NCI-H128 (cell line): ENCODE data around the gene ARID1A.

Experiments
- DNase-seq: peaks from one replicate; lab custom pipeline; 2025; ENCODE audit not compliant: unreplicated experiment; lab: John Stamatoyannopoulos, UW

Gene ARID1A

DNA sequence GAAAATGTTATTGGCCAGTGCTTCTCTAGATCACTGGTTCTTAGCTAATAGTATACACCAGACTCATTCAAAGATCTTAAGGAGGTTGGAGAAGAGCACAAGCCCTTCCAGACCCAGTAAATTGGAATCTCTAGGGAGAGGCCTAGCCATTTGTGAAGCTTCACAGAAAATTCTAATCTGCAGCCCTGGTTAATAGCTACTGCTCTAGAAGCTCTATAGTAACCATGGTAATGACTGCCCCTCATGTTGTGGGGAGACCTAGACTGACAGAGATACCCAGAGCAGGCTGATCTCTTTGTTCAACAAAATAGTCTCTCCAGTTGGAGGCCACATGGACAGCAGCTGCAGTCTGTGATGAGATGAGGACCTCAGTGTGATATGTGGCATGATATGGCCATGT, 31.7 kb downstream of the ARID1A start:
- DNase-seq: no peak

DNA sequence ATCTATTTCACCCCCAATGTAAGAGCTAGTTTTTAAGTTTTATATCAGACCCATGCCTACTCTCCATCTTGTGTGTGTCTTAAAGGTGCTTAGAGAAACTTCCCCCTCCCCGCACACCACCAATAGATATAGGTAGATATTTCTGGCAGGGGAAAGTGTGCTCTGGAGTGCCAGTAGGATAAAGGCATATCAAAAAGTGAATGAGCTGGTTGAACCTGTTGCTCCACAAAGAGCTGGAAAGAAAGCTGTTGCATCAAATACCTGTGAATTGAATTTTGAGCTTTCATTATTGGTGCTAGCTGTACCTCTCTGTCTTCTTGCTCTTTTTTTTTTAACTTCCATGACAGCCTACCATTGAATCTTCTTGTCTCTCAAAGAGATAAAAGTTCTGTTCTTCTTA, 32.8 kb downstream of the ARID1A start:
- DNase-seq: no peak

- no peak for DNase-seq
These were observed 33.8 kb downstream of the ARID1A start for GRCh38 chr1:26729633-26730032.

DNA sequence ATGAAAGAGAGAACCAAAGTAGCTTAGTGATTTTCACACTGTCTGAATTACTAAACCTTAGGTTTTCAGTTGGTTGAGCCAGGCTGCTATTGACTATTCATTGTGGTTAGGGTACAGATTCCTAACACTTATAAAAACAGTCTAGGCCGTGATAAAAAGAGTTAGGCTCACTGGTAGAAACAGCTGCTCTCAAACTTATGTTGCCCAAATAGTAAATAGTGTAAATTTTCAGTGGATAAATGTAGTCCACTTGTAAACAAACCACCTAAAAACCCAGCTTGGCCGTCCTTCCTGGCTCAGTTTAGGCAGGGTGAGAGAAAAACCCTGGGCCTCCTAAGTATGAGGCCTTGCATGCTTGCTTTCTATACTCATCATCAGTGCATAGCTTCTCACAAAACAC, 34.9 kb downstream of the ARID1A start:
- DNase-seq: no peak

DNA sequence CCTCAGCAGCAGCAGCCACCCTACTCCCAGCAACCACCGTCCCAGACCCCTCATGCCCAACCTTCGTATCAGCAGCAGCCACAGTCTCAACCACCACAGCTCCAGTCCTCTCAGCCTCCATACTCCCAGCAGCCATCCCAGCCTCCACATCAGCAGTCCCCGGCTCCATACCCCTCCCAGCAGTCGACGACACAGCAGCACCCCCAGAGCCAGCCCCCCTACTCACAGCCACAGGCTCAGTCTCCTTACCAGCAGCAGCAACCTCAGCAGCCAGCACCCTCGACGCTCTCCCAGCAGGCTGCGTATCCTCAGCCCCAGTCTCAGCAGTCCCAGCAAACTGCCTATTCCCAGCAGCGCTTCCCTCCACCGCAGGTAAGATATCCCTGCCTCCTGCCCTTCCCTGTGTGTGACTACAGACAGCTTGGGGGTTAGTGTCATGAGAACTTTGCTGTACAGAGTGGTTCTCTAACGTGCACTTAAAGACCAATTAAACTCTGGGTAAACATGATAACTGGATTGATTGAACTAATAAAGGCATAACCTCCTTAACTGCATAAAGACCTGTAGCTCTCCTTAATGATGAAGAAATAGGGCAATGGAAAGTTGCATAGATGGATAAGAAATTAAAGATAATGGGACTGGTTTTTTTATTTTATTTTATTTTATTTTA, 35.6 kb downstream of the ARID1A start:
- DNase-seq: no peak

GRCh38 chr1:26733392-26733791, 37.6 kb downstream of the ARID1A start:
- DNase-seq: no peak

DNA sequence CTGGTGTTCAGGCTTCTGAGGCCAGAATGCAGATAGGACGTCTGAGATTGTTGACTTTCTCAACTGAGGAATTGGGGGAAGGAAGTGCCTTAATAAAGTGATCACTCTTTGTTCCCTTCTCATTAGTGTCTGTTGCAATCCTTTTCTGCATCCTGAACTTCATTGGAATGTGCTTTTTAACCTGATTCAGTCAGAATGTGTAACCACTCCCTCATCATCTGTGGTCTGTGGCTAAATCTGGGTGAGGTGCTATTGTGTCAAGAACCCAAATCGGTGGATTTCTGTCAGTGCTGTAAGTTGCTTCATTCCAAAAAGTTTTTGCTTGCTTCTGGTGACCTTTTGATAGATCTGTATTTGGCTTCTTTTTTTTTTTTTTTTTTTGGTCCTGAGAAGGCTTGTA, 38.2 kb downstream of the ARID1A start:
- DNase-seq: no peak

- no peak for DNase-seq
These were observed 38.8 kb downstream of the ARID1A start for GRCh38 chr1:26734501-26735058.

- no peak for DNase-seq
These were observed 43.6 kb downstream of the ARID1A start for GRCh38 chr1:26739329-26739914.

GRCh38 chr1:26740023-26740634, 44.3 kb downstream of the ARID1A start:
- no peak for DNase-seq

- DNase-seq: no peak
These were observed 45.1 kb downstream of the ARID1A start for GRCh38 chr1:26740952-26741351.

DNA sequence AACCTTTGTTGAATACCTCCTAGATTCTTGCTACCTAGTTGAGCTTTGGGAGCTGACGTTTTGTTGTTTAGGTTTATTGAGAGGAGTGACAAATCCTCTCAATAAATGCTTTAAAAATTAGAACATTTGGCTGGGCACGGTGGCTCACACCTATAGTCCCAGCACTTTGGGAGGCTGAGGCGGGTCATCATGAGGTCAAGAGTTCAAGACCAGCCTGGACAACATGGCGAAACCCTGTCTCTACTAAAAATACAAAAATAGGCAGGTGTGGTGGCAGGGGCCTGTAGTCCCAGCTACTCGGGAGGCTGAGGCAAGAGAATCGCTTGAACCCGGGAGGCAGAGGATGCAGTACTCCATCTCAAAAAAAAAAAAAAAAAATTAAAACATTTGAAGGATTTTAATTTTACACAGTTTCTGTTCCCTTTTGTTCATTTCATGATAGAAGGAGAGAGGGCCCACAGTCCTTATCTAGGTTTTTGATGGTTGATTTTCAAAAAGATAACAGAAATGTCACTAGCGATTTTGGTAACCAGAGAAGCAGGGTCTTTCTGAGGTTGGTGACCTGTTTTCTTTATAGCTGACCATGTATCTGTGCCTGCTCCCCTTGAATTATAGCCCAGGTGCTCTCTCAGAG, 47.7 kb downstream of the ARID1A start:
- no peak for DNase-seq

DNA sequence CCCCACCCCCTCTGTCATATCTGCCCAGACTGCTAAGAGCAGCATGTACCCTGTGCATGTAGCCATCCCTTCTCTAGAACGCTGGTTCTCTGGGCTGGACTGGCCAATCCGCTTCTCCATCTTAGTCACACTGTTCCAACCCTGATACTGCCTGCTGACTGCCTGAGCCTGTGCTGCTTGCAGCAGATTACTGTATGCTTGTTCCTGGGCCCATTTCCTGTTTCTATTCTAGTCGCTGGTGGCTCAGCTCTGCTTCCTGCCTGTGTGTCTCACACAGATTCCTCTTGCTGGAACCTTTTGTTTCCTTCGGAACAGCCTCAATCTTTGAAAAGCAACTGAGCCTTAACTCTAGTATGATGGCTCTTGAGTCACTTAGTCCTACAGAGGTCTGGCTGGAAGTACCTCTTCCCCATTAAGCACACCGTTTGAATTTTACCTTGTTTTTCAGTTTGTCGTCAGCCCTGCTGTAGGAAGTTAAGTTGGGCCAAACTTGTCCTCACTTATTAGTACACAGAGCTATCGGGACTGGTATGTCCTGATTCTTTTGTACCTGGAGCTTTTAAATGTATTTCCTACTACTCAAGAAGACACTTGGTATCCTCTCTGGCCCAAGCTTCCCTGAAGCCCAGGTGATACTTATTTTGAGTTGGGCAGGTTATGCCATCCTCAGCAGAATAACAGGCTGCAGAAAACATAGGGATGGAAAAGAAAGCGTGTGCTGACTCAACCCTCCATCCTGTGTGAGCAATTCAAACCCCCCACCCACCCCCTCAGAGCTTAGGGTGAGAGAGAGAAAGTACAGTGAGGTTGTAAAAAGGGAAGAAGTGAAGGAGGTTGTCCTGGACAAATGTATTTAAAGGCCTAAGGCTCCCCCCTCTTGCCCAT, 48.5 kb downstream of the ARID1A start:
- no peak for DNase-seq

DNA sequence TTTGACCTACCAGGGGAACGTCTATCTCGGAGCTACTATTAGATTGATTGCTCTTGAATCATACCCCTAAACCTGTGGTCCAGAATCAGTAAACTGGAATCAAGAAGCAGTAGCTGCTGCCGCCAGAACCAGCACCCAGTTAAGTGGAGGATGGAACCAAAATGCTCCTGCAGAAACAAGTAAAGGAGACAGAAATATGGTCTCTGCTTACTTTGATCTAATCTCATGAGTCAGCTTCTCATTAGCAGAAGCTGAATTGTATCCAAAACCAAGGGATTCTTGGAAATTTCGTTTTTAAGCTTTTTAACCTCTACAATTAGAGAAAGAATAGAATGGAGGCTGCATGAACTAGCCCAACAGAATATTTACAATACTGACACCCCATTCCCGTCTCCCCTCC, 49.4 kb downstream of the ARID1A start:
- no peak for DNase-seq

GRCh38 chr1:26747048-26747447, 51.2 kb downstream of the ARID1A start:
- no peak for DNase-seq

- DNase-seq: no peak
These were observed 52.5 kb downstream of the ARID1A start for GRCh38 chr1:26748351-26748750.

- no peak for DNase-seq
These were observed 53.6 kb downstream of the ARID1A start for GRCh38 chr1:26749458-26749857.

DNA sequence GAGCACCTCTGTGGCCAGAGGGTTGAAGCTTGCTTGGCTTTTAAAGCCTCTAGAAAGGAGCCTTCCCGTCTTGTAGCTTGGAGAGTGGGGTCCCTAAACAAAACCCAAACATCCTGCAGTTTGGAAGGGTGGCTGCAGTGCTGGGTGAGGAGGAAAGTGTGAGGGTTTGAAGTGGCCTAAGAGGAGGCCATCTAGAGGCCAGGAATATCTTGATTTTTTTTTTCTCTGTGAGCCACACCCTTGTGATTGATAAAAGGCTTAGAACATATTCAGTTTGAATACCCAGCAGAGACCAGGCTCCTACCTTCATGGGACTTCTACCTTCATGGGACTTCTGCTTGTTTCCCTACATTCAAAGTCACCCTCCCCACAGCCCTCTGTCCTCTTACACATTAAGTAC, 54.6 kb downstream of the ARID1A start:
- DNase-seq: no peak

DNA sequence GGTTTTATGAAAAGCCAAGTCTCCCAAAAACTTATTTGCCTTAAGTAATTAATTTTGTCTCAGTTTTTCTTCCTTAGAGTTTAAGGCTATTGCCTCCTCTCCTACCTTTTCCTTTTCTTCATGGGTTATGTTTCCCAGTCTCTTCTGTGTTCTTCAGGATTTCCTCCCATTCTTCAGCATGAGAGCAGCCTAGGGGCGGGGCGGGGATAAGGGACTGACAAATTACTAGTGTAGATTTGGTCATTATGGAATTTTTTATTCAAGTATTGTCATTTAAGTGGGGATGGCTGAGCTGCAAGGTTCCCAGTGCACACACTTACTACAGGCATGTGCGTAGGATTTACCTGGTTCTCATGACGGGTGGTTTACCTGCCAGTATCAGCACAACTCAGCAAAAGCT, 56.7 kb downstream of the ARID1A start:
- no peak for DNase-seq

GRCh38 chr1:26754086-26754874, 58.5 kb downstream of the ARID1A start:
- DNase-seq: no peak
